K562 (cell line): ENCODE measurements around the gene HLCS. TPM values are rescaled to one million over a fixed set of nuclear protein-coding genes. Genes with fewer than 3 reads are reported as not detected.

Experiments
- ATF7 ChIP-seq: fragments of 450-650 bp; IDR thresholded peaks from 2 replicates; pipeline ENCODE4 v1.7.1; 2014; ENCODE audit warnings: mild to moderate bottlenecking, moderate library complexity
- CCNT2 ChIP-seq: IDR thresholded peaks from 2 replicates; pipeline ENCODE4 v1.6.1; 2011; ENCODE audit warnings: borderline replicate concordance, low read depth, mild to moderate bottlenecking, moderate library complexity, mixed read lengths, low read length; ENCODE audit not compliant: insufficient read length; ENCODE audit errors: extremely low read depth
- DPF2 ChIP-seq: fragments of 450-650 bp; IDR thresholded peaks from 2 replicates; pipeline ENCODE4 v1.6.1; 2016
- ESRRA ChIP-seq: fragments of 450-650 bp; IDR thresholded peaks from 2 replicates; pipeline ENCODE4 v1.6.1; 2014; ENCODE audit warnings: low read depth, mild to moderate bottlenecking, moderate library complexity, borderline replicate concordance
- HMBOX1 ChIP-seq: sonication (generic); IDR thresholded peaks from 2 replicates; pipeline ENCODE4 v1.6.1; 2016
- HMGN3 ChIP-seq: IDR thresholded peaks from 2 replicates; pipeline ENCODE4 v1.6.1; 2011; ENCODE audit warnings: borderline replicate concordance, low read depth, mild to moderate bottlenecking, mixed read lengths, low read length; ENCODE audit not compliant: insufficient read length; ENCODE audit errors: extremely low read depth
- ILK ChIP-seq: fragments of 450-650 bp; IDR thresholded peaks from 2 replicates; pipeline ENCODE4 v1.6.1; 2016; ENCODE audit warnings: missing genetic modification characterization, low read depth, mild to moderate bottlenecking, missing compliant biosample characterization, moderate library complexity, borderline replicate concordance
- MYC ChIP-seq, 2 experiments: fragments of 250-450 bp in 1 of 2; sonication (Bioruptor Pico) in 1 of 2; IDR thresholded peaks; 2 replicates each; pipeline versions ENCODE4 v1.5.1 to v1.6.1; 2012 to 2021; ENCODE audit warnings: low read depth in 2 of 2, borderline replicate concordance in 1 of 2, improper control_type of control experiment in 1 of 2, low read length in 1 of 2, mild to moderate bottlenecking in 1 of 2, moderate library complexity in 1 of 2
- NCOA4 ChIP-seq: fragments of 450-650 bp; IDR thresholded peaks from 2 replicates; pipeline ENCODE4 v1.6.1; 2018; ENCODE audit warnings: mild to moderate bottlenecking; ENCODE audit not compliant: partially characterized antibody
- TAF7 ChIP-seq: fragments of 450-650 bp; IDR thresholded peaks from 2 replicates; pipeline ENCODE4 v1.6.1; 2016; ENCODE audit warnings: missing genetic modification characterization, missing compliant biosample characterization
- UBTF ChIP-seq, 2 experiments: IDR thresholded peaks; 2 replicates each; pipeline ENCODE4 v1.6.1; 2012; ENCODE audit warnings: improper control_type of control experiment in 2 of 2, low read depth in 2 of 2, low read length in 2 of 2, borderline replicate concordance in 1 of 2
- ZNF280A ChIP-seq: fragments of 450-650 bp; IDR thresholded peaks from 2 replicates; pipeline ENCODE4 v1.6.1; 2018; ENCODE audit warnings: mild to moderate bottlenecking, low read depth; ENCODE audit not compliant: partially characterized antibody
- polyA plus RNA-seq, 8 experiments: library from polyadenylated mRNA; depleted of rRNA in 4 of 8; stranded (reverse) in 5 of 8; unstranded in 3 of 8; fragments of >200 nt; fragmentation: Nextera tagmentation in 2 of 8; fragmentation: Illumina TruSeq in 1 of 8; extraction: Ambion mirVana in 2 of 8; extraction: Trizol in 1 of 8; gene quantifications; 2 replicates each; pipeline versions ENCODE4 v1.2.1 to v1.2.3, GENCODE V29; 2011 to 2014; ENCODE audit warnings: inconsistent platforms in 1 of 8, missing spikeins in 1 of 8
- total RNA-seq, 7 experiments: library from RNA; depleted of rRNA in 6 of 7; stranded (reverse); fragments of >200 nt in 6 of 7; fragmentation: Illumina TruSeq in 2 of 7; extraction: Trizol in 2 of 7; gene quantifications; 2 replicates each; pipeline versions ENCODE4 v1.2.1 to v1.2.3, GENCODE V29; 2011 to 2021; ENCODE audit warnings: low replicate concordance in 1 of 7

HLCS gene
- total and polyA plus RNA-seq, 9 of the 15 experiments (the other 6 are each of a cell fraction or from before 2014, with no cell fraction given): 3.0 to 21.5 (median 17.1) TPM

GRCh38 chr21:37009740-37010341, 43.4 kb upstream of the HLCS start (continued):
- TF ChIP-seq UBTF (IDR thresholded peaks at IDR 0.05; ENCODE audit: borderline replicate concordance in 1 of 2, low read depth in 2 of 2, low read length in 2 of 2) (peak in 1 of 2 experiments; percentile 73; a peak in 1 of 4 replicates), HMGN3 (peak; percentile 55), NCOA4 (no peak), ATF7 (peak; percentile 63; the same call in 1 of the 2 replicates), DPF2 (0 out of 2 replicates have a peak, but pooled peaks have one; percentile 11), MYC (IDR thresholded peaks at IDR 0.05; ENCODE audit: low read depth, low read length) (peak; percentile 45; the same call in 1 of the 2 replicates), MYC (CRISPR knock-in tag; IDR thresholded peaks at IDR 0.05; ENCODE audit: borderline replicate concordance, low read depth) (no peak), ESRRA (0 out of 2 replicates have a peak, but pooled peaks have one; percentile 28), ZNF280A (no peak), TAF7 (tag) (no peak), HMBOX1 (peak; percentile 66; the same call in 1 of the 2 replicates), CCNT2 (no peak), ILK (tag) (no peak)
